GM18498 (cell line): ENCODE measurements around the gene FOXJ3.
"Not testable (repeated sequence)": the region's sequence is repeated elsewhere in the genome, so short reads cannot be mapped to it uniquely, and the experiment has no call there.

ENCODE experiments used
- ATAC-seq: cut with Tn5 transposase; IDR thresholded peaks from one replicate; pipeline ENCODE4 v1.9.1; 2021; ENCODE audit warnings: mild to moderate bottlenecking, moderate library complexity; ENCODE audit not compliant: unreplicated experiment

FOXJ3 gene

GRCh38 chr1:42259059-42259738 lies 75.8 kb downstream of the FOXJ3 start:
- ATAC-seq: peak; percentile 77

GRCh38 chr1:42258218-42258617 lies 76.8 kb downstream of the FOXJ3 start:
- no peak for ATAC-seq

- ATAC-seq: no peak
Measured at GRCh38 chr1:42251042-42251441, 84.0 kb downstream of the FOXJ3 start.

GRCh38 chr1:42250164-42250563 lies 84.9 kb downstream of the FOXJ3 start:
- no peak for ATAC-seq

- no peak for ATAC-seq
Measured at GRCh38 chr1:42240966-42241755, 93.9 kb downstream of the FOXJ3 start.

- ATAC-seq: no peak
Measured at GRCh38 chr1:42239555-42239954, 95.5 kb downstream of the FOXJ3 start.

GRCh38 chr1:42239041-42239440 lies 96.0 kb downstream of the FOXJ3 start:
- no peak for ATAC-seq

GRCh38 chr1:42231253-42231652 lies 103.8 kb downstream of the FOXJ3 start:
- no peak for ATAC-seq

GRCh38 chr1:42228938-42229337 lies 106.1 kb downstream of the FOXJ3 start:
- ATAC-seq: no peak

GRCh38 chr1:42223036-42223435 lies 112.0 kb downstream of the FOXJ3 start:
- no peak for ATAC-seq

GRCh38 chr1:42221952-42222606 lies 113.0 kb downstream of the FOXJ3 start:
- no peak for ATAC-seq

GRCh38 chr1:42221456-42221855 lies 113.6 kb downstream of the FOXJ3 start:
- ATAC-seq: no peak

GRCh38 chr1:42219627-42220026 lies 115.4 kb downstream of the FOXJ3 start:
- no peak for ATAC-seq

- ATAC-seq: no peak
Measured at GRCh38 chr1:42214447-42214871, 120.6 kb downstream of the FOXJ3 start.

- no peak for ATAC-seq
Measured at GRCh38 chr1:42211224-42211623, 123.8 kb downstream of the FOXJ3 start.

GRCh38 chr1:42210421-42211133 lies 124.5 kb downstream of the FOXJ3 start:
- ATAC-seq: no peak

GRCh38 chr1:42209526-42210251 lies 125.3 kb downstream of the FOXJ3 start:
- no peak for ATAC-seq

- not testable (repeated sequence) for ATAC-seq
Measured at GRCh38 chr1:42206930-42207329, 128.1 kb downstream of the FOXJ3 start.

GRCh38 chr1:42206164-42206563 lies 128.9 kb downstream of the FOXJ3 start:
- no peak for ATAC-seq

GRCh38 chr1:42201986-42202385 lies 133.0 kb downstream of the FOXJ3 start:
- no peak for ATAC-seq

- no peak for ATAC-seq
Measured at GRCh38 chr1:42198251-42198650, 136.8 kb downstream of the FOXJ3 start.
